Endothelial cell of umbilical vein (primary cell): Measurements from ENCODE around the gene CD83. TPM values are rescaled to one million over a fixed set of nuclear protein-coding genes. Genes with fewer than 3 reads are reported as not detected.

Experiments
- BruUV-seq: library from RNA; stranded (reverse); fragments of 400-500 nt; replicated peaks from 2 replicates; lab custom pipeline; 2021; lab: Mats Ljungman, UMichigan
- CTCF ChIA-PET: fragments of 300-600, 350-600 bp; sonication (Branson Sonifier 250); formaldehyde crosslinking; loops from one replicate; lab custom pipeline; 2021; ENCODE audit warnings: antibody characterized with exemption, inconsistent platforms; lab: Charles Lee
- POLR2A ChIA-PET: fragments of 300-600, 350-600 bp; sonication (Branson Sonifier 250); formaldehyde crosslinking; loops from one replicate; lab custom pipeline; 2021; ENCODE audit warnings: antibody characterized with exemption, inconsistent platforms; lab: Charles Lee
- DNase-seq: peaks from one replicate; pipeline ENCODE4 v3.0.0-alpha.2; 2011; ENCODE audit warnings: low read depth, low spot score
- FAIRE-seq: peaks from 2 replicates; lab custom pipeline; 2011; peaks lifted over from hg19 to GRCh38; lab: Jason Lieb, UNC
- H2AFZ ChIP-seq: 2 replicates; pipeline ENCODE4 v1.6.0; 2012; ENCODE audit warnings: low read depth, low read length, control low read depth, inconsistent platforms
- H3K27ac ChIP-seq: 2 replicates; pipeline ENCODE4 v1.5.1; 2011; ENCODE audit warnings: low read depth, mild to moderate bottlenecking, control low read depth, low read length, moderate library complexity; ENCODE audit not compliant: insufficient read depth
- H3K27me3 ChIP-seq, 2 experiments: 2 replicates each; pipeline versions ENCODE4 v1.6.0 to v1.6.1; 2011; ENCODE audit warnings: low read length in 2 of 2, mixed read lengths in 1 of 2; ENCODE audit not compliant: control insufficient read depth in 2 of 2, insufficient read depth in 2 of 2
- H3K36me3 ChIP-seq, 2 experiments: 2 replicates in 1 of 2; 3 replicates in 1 of 2; pipeline ENCODE4 v1.5.1; 2011; ENCODE audit warnings: low read length in 2 of 2, mild to moderate bottlenecking in 1 of 2, moderate library complexity in 1 of 2; ENCODE audit not compliant: control insufficient read depth in 2 of 2, insufficient read depth in 2 of 2; ENCODE audit errors: extremely low read depth in 1 of 2
- H3K4me1 ChIP-seq: 3 replicates; pipeline ENCODE4 v1.5.1; 2011; ENCODE audit warnings: mild to moderate bottlenecking, low read length; ENCODE audit not compliant: control insufficient read depth, insufficient read depth; ENCODE audit errors: extremely low read depth
- H3K4me2 ChIP-seq: 2 replicates; pipeline ENCODE4 v1.6.1; 2011; ENCODE audit warnings: low read length, control low read depth, mixed read lengths; ENCODE audit not compliant: insufficient read depth
- H3K4me3 ChIP-seq, 3 experiments: fragments of 200-600 bp in 1 of 3; sonication (generic), shearing (Covaris generic) in 1 of 3; replicated peaks in 1 of 3; 2 replicates each; pipeline ENCODE4 v1.5.1; 2011 to 2016; ENCODE audit warnings: control low read depth in 3 of 3, low read length in 3 of 3, mild to moderate bottlenecking in 2 of 3, inconsistent platforms in 1 of 3, low read depth in 1 of 3, moderate library complexity in 1 of 3; ENCODE audit not compliant: insufficient read depth in 1 of 3
- H3K79me2 ChIP-seq: 2 replicates; pipeline ENCODE4 v1.6.0; 2012; ENCODE audit warnings: low read length, inconsistent platforms; ENCODE audit not compliant: control insufficient read depth, insufficient read depth
- H3K9ac ChIP-seq: replicated peaks from 2 replicates; pipeline ENCODE3; 2011; ENCODE audit warnings: low read length, control low read depth; ENCODE audit not compliant: insufficient read depth; ENCODE audit errors: extremely low read depth
- H3K9me1 ChIP-seq: replicated peaks from 3 replicates; pipeline ENCODE4 v1.6.0; 2011; ENCODE audit warnings: mild to moderate bottlenecking, low read length; ENCODE audit not compliant: control insufficient read depth, insufficient read depth; ENCODE audit errors: extremely low read depth
- H3K9me3 ChIP-seq: replicated peaks from 2 replicates; pipeline ENCODE4 v1.5.1; 2012; ENCODE audit warnings: low read length, inconsistent platforms; ENCODE audit not compliant: control insufficient read depth, insufficient read depth
- H4K20me1 ChIP-seq: replicated peaks from 2 replicates; pipeline ENCODE3; 2011; ENCODE audit warnings: mild to moderate bottlenecking, low read length; ENCODE audit not compliant: control insufficient read depth, insufficient read depth; ENCODE audit errors: extremely low read depth
- EZH2 ChIP-seq: IDR thresholded peaks from 2 replicates; pipeline ENCODE4 v1.6.1; 2012; ENCODE audit warnings: borderline replicate concordance, low read depth, mild to moderate bottlenecking, moderate library complexity, low read length, inconsistent platforms; ENCODE audit not compliant: severe bottlenecking
- FOS ChIP-seq: IDR thresholded peaks from 2 replicates; pipeline ENCODE4 v1.6.1; 2011; ENCODE audit warnings: mild to moderate bottlenecking, low read length, moderate library complexity, borderline replicate concordance; ENCODE audit not compliant: insufficient read depth
- GATA2 ChIP-seq: IDR thresholded peaks from 2 replicates; pipeline ENCODE4 v1.7.0; 2011; ENCODE audit warnings: low read depth, mild to moderate bottlenecking, moderate library complexity, mixed read lengths, low read length; ENCODE audit not compliant: insufficient read length, insufficient read depth
- JUN ChIP-seq: IDR thresholded peaks from 2 replicates; pipeline ENCODE4 v1.6.1; 2011; ENCODE audit warnings: borderline replicate concordance, low read depth; ENCODE audit not compliant: insufficient read length, insufficient read depth
- MYC ChIP-seq: IDR thresholded peaks from one replicate; pipeline ENCODE4 v1.6.1; 2011; ENCODE audit warnings: mild to moderate bottlenecking, low read depth, low read length
- POLR2A ChIP-seq: IDR thresholded peaks from 2 replicates; pipeline ENCODE4 v1.6.1; 2012; ENCODE audit warnings: low read depth, mild to moderate bottlenecking, control low read depth, low read length
- POLR2AphosphoS5 ChIP-seq: IDR thresholded peaks from 2 replicates; pipeline ENCODE4 v1.6.1; 2012; ENCODE audit warnings: low read depth, mild to moderate bottlenecking, control low read depth, low read length, moderate library complexity; ENCODE audit not compliant: insufficient read depth
- dilution Hi-C: fragments of 300-500 bp; cut with MboI; formaldehyde crosslinking; loops from one replicate; pipeline ENCODE4 v1.15.0; 2019; ENCODE audit warnings: low sequenced_read_pairs; ENCODE audit not compliant: extremely low pct_ligation_motif_present
- intact Hi-C: fragments of 100-400 bp; cut with micrococcal nuclease; formaldehyde crosslinking; loops from one replicate; pipeline ENCODE4 v1.10.0; 2022
- polyA plus RNA-seq, 4 experiments: library from polyadenylated mRNA; depleted of rRNA in 3 of 4; stranded (reverse) in 3 of 4; unstranded in 1 of 4; fragments of >200 nt; gene quantifications; 2 replicates each; pipeline versions ENCODE4 v1.2.1 to v1.2.3, GENCODE V29; 2011 to 2012; ENCODE audit warnings: missing spikeins in 1 of 4
- total RNA-seq: library from RNA; stranded (reverse); gene quantifications from 2 replicates; pipeline ENCODE4 v1.2.3, GENCODE V29; 2021
- TF ChIP-seq, protein P1 (sequence below), 2 donors: IDR thresholded peaks; 1 replicate in 1 of 2; 2 replicates in 1 of 2; pipeline ENCODE4 v1.5.1; 2011; ENCODE audit warnings: low read length in 2 of 2, mild to moderate bottlenecking in 2 of 2, moderate library complexity in 2 of 2, control low read depth in 1 of 2, inconsistent platforms in 1 of 2, low read depth in 1 of 2; ENCODE audit not compliant: insufficient read depth in 1 of 2; ENCODE audit errors: extremely low read depth in 1 of 2
- TF ChIP-seq, protein P2 (sequence below): IDR thresholded peaks from 2 replicates; pipeline ENCODE4 v1.6.1; 2011; ENCODE audit not compliant: insufficient read depth, insufficient read length

The CD83 gene
- total and polyA plus RNA-seq, 2 donors (not counting 3 experiments of a cell fraction or from before 2014, with no cell fraction given) = 0.40 to 0.46 TPM

DNA sequence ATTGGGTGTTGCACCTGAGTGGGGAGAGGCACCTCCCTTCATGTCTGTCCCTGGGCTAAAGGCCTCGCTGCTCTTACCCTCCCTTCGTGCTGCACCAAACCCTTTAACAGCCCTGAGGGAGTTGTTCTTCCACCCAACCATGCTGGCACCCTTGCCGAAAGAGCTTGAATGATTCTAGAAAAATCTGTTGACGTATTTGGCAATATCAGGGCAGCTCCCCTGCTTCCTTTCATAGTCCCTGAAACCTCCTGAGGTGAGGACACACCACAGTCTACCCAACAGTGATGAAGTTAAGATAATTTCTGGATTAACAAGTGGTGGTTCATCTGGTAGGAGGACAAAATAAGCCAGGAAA, 15.3 kb downstream of the CD83 start:
- CTCF ChIA-PET = no interaction called here
- dilution Hi-C loops = no loop called here
- POLR2A ChIA-PET = no interaction called here

More for the DNA sequence above, 15.3 kb downstream of the CD83 start:
- Histone ChIP-seq H3K9me3 (no peaks in the 10 kb centered on the region), H3K4me3 (no peak overlapping the region), H3K4me2 (no peak overlapping the region), H3K36me3 (no peaks in the 10 kb centered on the region), H3K79me2 (no peaks in the 10 kb centered on the region), H3K9me1 (no peaks in the 10 kb centered on the region), H4K20me1 (no peaks in the 10 kb centered on the region), H2AFZ (no peak overlapping the region), H3K27ac (no peak overlapping the region), H3K4me1 (no peaks in the 10 kb centered on the region), H3K27me3 (no peaks in the 10 kb centered on the region), H3K9ac (no peak overlapping the region)
- FAIRE-seq (no peak), DNase-seq (no peak)
- TF ChIP-seq POLR2A (no peak), POLR2AphosphoS5 (no peak), FOS (no peak), MYC (no peak), EZH2 (no peak), GATA2 (no peak), JUN (no peak)
- TF ChIP-seq, protein P1, sequence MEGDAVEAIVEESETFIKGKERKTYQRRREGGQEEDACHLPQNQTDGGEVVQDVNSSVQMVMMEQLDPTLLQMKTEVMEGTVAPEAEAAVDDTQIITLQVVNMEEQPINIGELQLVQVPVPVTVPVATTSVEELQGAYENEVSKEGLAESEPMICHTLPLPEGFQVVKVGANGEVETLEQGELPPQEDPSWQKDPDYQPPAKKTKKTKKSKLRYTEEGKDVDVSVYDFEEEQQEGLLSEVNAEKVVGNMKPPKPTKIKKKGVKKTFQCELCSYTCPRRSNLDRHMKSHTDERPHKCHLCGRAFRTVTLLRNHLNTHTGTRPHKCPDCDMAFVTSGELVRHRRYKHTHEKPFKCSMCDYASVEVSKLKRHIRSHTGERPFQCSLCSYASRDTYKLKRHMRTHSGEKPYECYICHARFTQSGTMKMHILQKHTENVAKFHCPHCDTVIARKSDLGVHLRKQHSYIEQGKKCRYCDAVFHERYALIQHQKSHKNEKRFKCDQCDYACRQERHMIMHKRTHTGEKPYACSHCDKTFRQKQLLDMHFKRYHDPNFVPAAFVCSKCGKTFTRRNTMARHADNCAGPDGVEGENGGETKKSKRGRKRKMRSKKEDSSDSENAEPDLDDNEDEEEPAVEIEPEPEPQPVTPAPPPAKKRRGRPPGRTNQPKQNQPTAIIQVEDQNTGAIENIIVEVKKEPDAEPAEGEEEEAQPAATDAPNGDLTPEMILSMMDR (IDR thresholded peaks at IDR 0.05; ENCODE audit: extremely low read depth in 1 of 2, insufficient read depth in 1 of 2, low read depth in 1 of 2, low read length in 2 of 2) = no peak
- TF ChIP-seq, protein P2, sequence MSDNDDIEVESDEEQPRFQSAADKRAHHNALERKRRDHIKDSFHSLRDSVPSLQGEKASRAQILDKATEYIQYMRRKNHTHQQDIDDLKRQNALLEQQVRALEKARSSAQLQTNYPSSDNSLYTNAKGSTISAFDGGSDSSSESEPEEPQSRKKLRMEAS = no peak
- intact Hi-C loops = no loop called here
- BruUV-seq = no TSS peak
